NCI-H460 (cell line): Measurements from ENCODE around the gene CDYL2. TPM values are rescaled to one million over a fixed set of nuclear protein-coding genes. Genes with fewer than 3 reads are reported as not detected.

ENCODE experiments used
- DNase-seq: peaks from one replicate; pipeline ENCODE4 v3.0.0-alpha.2; 2016; ENCODE audit warnings: low read depth; ENCODE audit errors: extremely low read depth
- total RNA-seq: library from RNA; depleted of rRNA; stranded (reverse); fragments of >200 nt; shearing (Covaris generic); gene quantifications from 2 replicates; pipeline ENCODE4 v1.2.3, GENCODE V29; 2014

CDYL2 gene
- total RNA-seq, 1 experiment from 2014 or later, result 0.25 TPM

GRCh38 chr16:80639636-80640035 lies 164.8 kb downstream of the CDYL2 start:
- DNase-seq, result no peak

DNA sequence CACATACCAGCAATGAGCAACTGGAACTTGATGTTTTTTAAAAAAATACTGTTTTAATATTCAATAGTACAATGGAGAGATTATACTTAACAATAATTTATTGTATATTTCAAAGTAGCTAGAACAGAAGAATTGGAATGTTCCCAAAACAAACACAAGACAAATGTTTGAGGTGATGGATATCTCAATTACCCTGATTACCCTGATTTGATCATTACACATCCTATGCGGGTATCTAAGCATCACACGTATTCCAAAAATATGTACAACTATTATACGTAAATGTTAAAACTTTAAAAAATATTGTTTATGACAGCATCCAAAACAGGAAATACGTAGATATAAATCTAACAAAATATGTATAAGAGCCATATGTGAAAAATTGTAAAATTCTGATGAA lies 166.8 kb downstream of the CDYL2 start:
- DNase-seq, result no peak

GRCh38 chr16:80631581-80631980 lies 172.8 kb downstream of the CDYL2 start:
- no peak for DNase-seq

- DNase-seq, result no peak
Measured at GRCh38 chr16:80628254-80628653, 176.1 kb downstream of the CDYL2 start.

DNA sequence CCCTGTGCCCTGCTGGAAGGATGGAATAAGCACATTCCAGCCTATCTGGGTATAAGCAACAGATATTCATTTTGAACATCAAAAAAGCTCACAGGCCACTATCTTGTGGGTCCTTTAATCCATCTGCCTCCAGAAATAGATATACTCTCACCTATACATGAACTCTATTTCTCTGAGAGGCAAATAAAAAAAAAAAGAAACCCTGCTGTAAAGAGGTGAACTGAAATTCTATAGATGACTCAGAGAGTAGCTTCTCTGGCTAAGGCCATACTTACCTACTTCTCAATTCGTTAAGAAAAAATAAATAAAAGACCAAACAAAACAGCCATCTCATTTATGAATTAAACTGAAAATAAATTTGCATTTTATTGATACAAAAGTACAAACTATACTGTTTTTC lies 177.3 kb downstream of the CDYL2 start:
- DNase-seq, result no peak

DNA sequence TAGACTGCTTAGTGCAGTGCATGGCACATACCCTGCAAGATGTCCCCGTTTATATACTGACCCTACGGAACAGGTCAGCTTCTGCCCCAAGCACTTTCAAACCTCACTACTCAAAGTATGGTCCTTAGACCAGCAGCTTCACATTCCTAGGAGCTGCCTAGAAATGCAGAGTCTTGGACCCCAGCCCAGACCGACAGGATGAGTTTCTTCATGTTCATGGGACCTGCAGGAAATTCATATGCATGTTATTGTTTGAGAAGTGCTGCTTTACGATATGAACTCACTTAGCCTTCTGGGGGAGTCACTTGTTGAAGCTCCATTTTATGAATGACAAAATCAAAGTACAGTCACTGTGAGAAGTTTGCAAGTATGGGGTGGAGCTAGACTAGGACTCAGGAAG lies 181.0 kb downstream of the CDYL2 start:
- DNase-seq, result no peak

GRCh38 chr16:80622007-80622406 lies 182.4 kb downstream of the CDYL2 start:
- DNase-seq, result no peak

- no peak for DNase-seq
Measured at GRCh38 chr16:80620736-80621605, 183.4 kb downstream of the CDYL2 start.

DNA sequence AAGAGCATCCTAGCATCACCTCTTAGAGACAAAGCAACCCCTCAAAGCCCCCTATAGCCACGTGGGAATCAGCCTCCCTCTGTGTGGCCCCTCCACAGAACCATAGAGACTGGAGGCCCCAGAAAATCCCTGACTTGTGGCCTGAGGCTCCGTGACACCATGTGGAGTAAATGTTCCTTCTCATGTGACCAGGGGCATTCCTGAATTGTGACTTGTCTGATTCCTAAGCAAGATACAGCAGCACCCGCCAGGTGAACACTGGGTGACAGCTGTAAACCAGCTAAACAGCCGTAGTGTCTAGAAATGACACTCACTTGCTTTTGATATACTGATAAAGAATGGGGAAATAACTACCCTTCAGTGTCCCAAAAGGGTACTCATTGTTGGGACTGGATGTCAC lies 184.6 kb downstream of the CDYL2 start:
- no peak for DNase-seq

GRCh38 chr16:80618862-80619648 lies 185.3 kb downstream of the CDYL2 start:
- DNase-seq, result no peak

- DNase-seq, result no peak
Measured at GRCh38 chr16:80616362-80616761, 188.0 kb downstream of the CDYL2 start.

- no peak for DNase-seq
Measured at GRCh38 chr16:80615735-80616134, 188.7 kb downstream of the CDYL2 start.

- DNase-seq, result no peak
Measured at GRCh38 chr16:80614908-80615671, 189.3 kb downstream of the CDYL2 start.

- DNase-seq, result no peak
Measured at GRCh38 chr16:80612461-80613017, 191.9 kb downstream of the CDYL2 start.

- no peak for DNase-seq
Measured at GRCh38 chr16:80611930-80612327, 192.5 kb downstream of the CDYL2 start.

- no peak for DNase-seq
Measured at GRCh38 chr16:80611171-80611929, 193.0 kb downstream of the CDYL2 start.

DNA sequence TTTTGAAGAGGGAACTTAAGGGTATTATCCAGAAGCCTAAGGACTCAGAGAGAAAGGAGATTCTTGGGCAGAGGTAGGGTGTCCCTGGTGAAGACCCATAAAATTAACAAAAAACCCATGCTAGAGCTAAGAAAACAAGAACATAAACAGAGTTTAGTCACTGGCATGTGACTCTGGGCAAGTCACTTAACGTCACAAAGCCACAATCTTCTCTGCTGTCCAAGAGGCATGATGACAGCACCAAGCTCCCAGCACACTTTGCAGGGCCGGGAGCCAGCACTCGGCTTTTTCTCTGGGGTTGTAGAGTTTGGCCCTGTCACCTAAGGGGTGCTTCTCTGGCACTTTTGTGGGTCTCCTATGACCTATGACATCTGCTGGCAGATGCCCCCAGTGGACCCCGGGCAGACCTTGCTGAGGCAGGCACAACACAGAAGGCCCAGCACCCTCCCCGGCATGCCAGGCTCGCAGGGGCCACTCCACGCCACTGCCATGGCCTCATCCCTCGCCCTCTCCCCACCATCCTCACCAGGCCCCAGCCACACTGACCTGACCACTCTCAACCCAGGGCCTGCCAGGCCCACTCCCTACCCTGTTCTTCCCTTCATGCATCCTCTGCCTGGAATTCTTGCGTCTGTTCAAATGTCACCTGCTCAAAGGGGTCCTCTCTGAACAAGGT lies 193.8 kb downstream of the CDYL2 start:
- no peak for DNase-seq

- DNase-seq, result no peak
Measured at GRCh38 chr16:80608946-80609345, 195.5 kb downstream of the CDYL2 start.

GRCh38 chr16:80607204-80607603 lies 197.2 kb downstream of the CDYL2 start:
- DNase-seq, result no peak
